ENCODE data around the gene HNF1A.

Gene HNF1A

GRCh38 chr12:120956579-120957300 lies 21.6 kb upstream of the HNF1A start:
- Histone ChIP-seq H3K4ac (ENCODE audit: low read length) (no peak overlapping the region), H3K36me3 (replicated peaks in 1 of 2; ENCODE audit: control insufficient read depth in 2 of 2, insufficient read depth in 2 of 2, low read length in 2 of 2) (no peaks in the 10 kb centered on the region), H4K8ac (ENCODE audit: low read depth, low read length) (peak overlapping the region; percentile 83), H3K9ac (ENCODE audit: low read depth, low read length, poor library complexity) (no peak overlapping the region), H3K9me3 (replicated peaks in 1 of 2; ENCODE audit: control insufficient read depth in 2 of 2, insufficient read depth in 1 of 2, low read depth in 1 of 2, low read length in 2 of 2) (peaks cover 0 to 2% of the 10 kb centered on the region in 2 donors), H3K79me1 (ENCODE audit: low read depth, low read length) (no peaks in the 10 kb centered on the region), H3K27ac (replicated peaks; ENCODE audit: low read length) (no peak overlapping the region), H2BK12ac (ENCODE audit: low read length) (no peak overlapping the region), H3K4me2 (ENCODE audit: insufficient read depth, low read length, poor library complexity, severe bottlenecking) (no peak overlapping the region), H3K14ac (ENCODE audit: low read length) (no peak overlapping the region), H3K23ac (ENCODE audit: low read depth, low read length, poor library complexity) (peak overlapping the region; percentile 76), H2BK15ac (ENCODE audit: low read length) (peak overlapping the region; percentile 52), H3K4me3 (ENCODE audit: low read length in 2 of 2) (peak overlapping the region in 1 of 2 donors; percentile 48), H2BK5ac (ENCODE audit: low read length) (no peak overlapping the region), H2BK120ac (ENCODE audit: low read depth, low read length) (no peak overlapping the region), H3K4me1 (ENCODE audit: control insufficient read depth in 2 of 2, insufficient read depth in 1 of 2, low read depth in 1 of 2, low read length in 2 of 2) (no peaks in the 10 kb centered on the region), H4K91ac (ENCODE audit: low read depth, low read length, poor library complexity) (peak overlapping the region; percentile 56), H3K18ac (ENCODE audit: low read length) (no peak overlapping the region), H3K27me3 (ENCODE audit: control insufficient read depth in 3 of 3, insufficient read depth in 3 of 3, low read depth in 1 of 3, low read length in 3 of 3) (no peaks in the 10 kb centered on the region), H2AK5ac (ENCODE audit: low read depth, low read length) (no peak overlapping the region), H2AFZ (ENCODE audit: low read length) (no peak overlapping the region)
- no CpG with 5 or more reads among the region's 5 CpGs for WGBS, 2 donors (ENCODE audit: extremely low coverage in 2 of 2, insufficient read length in 2 of 2, insufficient replicate concordance in 1 of 2)
- DNase-seq (ENCODE audit: low spot score) = no peak

- Histone ChIP-seq H2BK15ac (ENCODE audit: low read length) (no peak overlapping the region), H3K9me3 (replicated peaks in 1 of 2; ENCODE audit: control insufficient read depth in 2 of 2, insufficient read depth in 1 of 2, low read depth in 1 of 2, low read length in 2 of 2) (peaks cover 0 to 2% of the 10 kb centered on the region in 2 donors), H3K14ac (ENCODE audit: low read length) (peak overlapping the region; percentile 38), H4K91ac (ENCODE audit: low read depth, low read length, poor library complexity) (no peak overlapping the region), H2AFZ (ENCODE audit: low read length) (no peak overlapping the region), H2BK5ac (ENCODE audit: low read length) (no peak overlapping the region), H3K36me3 (replicated peaks in 1 of 2; ENCODE audit: control insufficient read depth in 2 of 2, insufficient read depth in 2 of 2, low read length in 2 of 2) (no peaks in the 10 kb centered on the region), H3K79me1 (ENCODE audit: low read depth, low read length) (no peaks in the 10 kb centered on the region), H2AK5ac (ENCODE audit: low read depth, low read length) (no peak overlapping the region), H3K9ac (ENCODE audit: low read depth, low read length, poor library complexity) (no peak overlapping the region), H3K27me3 (ENCODE audit: control insufficient read depth in 3 of 3, insufficient read depth in 3 of 3, low read depth in 1 of 3, low read length in 3 of 3) (no peaks in the 10 kb centered on the region), H3K4me1 (ENCODE audit: control insufficient read depth in 2 of 2, insufficient read depth in 1 of 2, low read depth in 1 of 2, low read length in 2 of 2) (no peaks in the 10 kb centered on the region), H2BK120ac (ENCODE audit: low read depth, low read length) (no peak overlapping the region), H2BK12ac (ENCODE audit: low read length) (no peak overlapping the region), H3K18ac (ENCODE audit: low read length) (no peak overlapping the region), H3K23ac (ENCODE audit: low read depth, low read length, poor library complexity) (no peak overlapping the region), H3K4me3 (ENCODE audit: low read length in 2 of 2) (no peak overlapping the region), H3K27ac (replicated peaks; ENCODE audit: low read length) (no peak overlapping the region), H3K4me2 (ENCODE audit: insufficient read depth, low read length, poor library complexity, severe bottlenecking) (no peak overlapping the region), H3K4ac (ENCODE audit: low read length) (no peak overlapping the region), H4K8ac (ENCODE audit: low read depth, low read length) (no peak overlapping the region)
- WGBS, 2 donors (ENCODE audit: extremely low coverage in 2 of 2, insufficient read length in 2 of 2, insufficient replicate concordance in 1 of 2) = no CpG with 5 or more reads among the region's 13 CpGs
- no peak for DNase-seq (ENCODE audit: low spot score)
These were observed 19.0 kb upstream of the HNF1A start for GRCh38 chr12:120959111-120959878.

GRCh38 chr12:120960657-120961056 lies 17.7 kb upstream of the HNF1A start:
- H4K91ac ChIP-seq (ENCODE audit: low read depth, low read length, poor library complexity) = no peak overlapping the region
- WGBS, 2 donors (ENCODE audit: extremely low coverage in 2 of 2, insufficient read length in 2 of 2, insufficient replicate concordance in 1 of 2) = no CpG with 5 or more reads among the region's 7 CpGs
- no peak for DNase-seq (ENCODE audit: low spot score)
- H3K18ac ChIP-seq (ENCODE audit: low read length) = no peak overlapping the region
- no peak overlapping the region for H3K23ac ChIP-seq (ENCODE audit: low read depth, low read length, poor library complexity)
- H2AK5ac ChIP-seq (ENCODE audit: low read depth, low read length) = no peak overlapping the region
- no peak overlapping the region for H3K4me2 ChIP-seq (ENCODE audit: insufficient read depth, low read length, poor library complexity, severe bottlenecking)
- H3K4ac ChIP-seq (ENCODE audit: low read length) = no peak overlapping the region
- no peak overlapping the region for H2BK5ac ChIP-seq (ENCODE audit: low read length)
- H2BK15ac ChIP-seq (ENCODE audit: low read length) = no peak overlapping the region
- no peak overlapping the region for H2AFZ ChIP-seq (ENCODE audit: low read length)
- H3K9me3 ChIP-seq (replicated peaks in 1 of 2; ENCODE audit: control insufficient read depth in 2 of 2, insufficient read depth in 1 of 2, low read depth in 1 of 2, low read length in 2 of 2) = no peaks in the 10 kb centered on the region
- H3K4me1 ChIP-seq (ENCODE audit: control insufficient read depth in 2 of 2, insufficient read depth in 1 of 2, low read depth in 1 of 2, low read length in 2 of 2) = no peaks in the 10 kb centered on the region
- no peak overlapping the region for H2BK120ac ChIP-seq (ENCODE audit: low read depth, low read length)
- no peak overlapping the region for H3K9ac ChIP-seq (ENCODE audit: low read depth, low read length, poor library complexity)
- H3K14ac ChIP-seq (ENCODE audit: low read length) = no peak overlapping the region
- no peak overlapping the region for H4K8ac ChIP-seq (ENCODE audit: low read depth, low read length)
- H2BK12ac ChIP-seq (ENCODE audit: low read length) = no peak overlapping the region
- no peaks in the 10 kb centered on the region for H3K27me3 ChIP-seq (ENCODE audit: control insufficient read depth in 3 of 3, insufficient read depth in 3 of 3, low read depth in 1 of 3, low read length in 3 of 3)
- no peak overlapping the region for H3K27ac ChIP-seq (replicated peaks; ENCODE audit: low read length)
- H3K4me3 ChIP-seq (ENCODE audit: low read length in 2 of 2) = no peak overlapping the region
- H3K79me1 ChIP-seq (ENCODE audit: low read depth, low read length) = no peaks in the 10 kb centered on the region
- no peaks in the 10 kb centered on the region for H3K36me3 ChIP-seq (replicated peaks in 1 of 2; ENCODE audit: control insufficient read depth in 2 of 2, insufficient read depth in 2 of 2, low read length in 2 of 2)
